HG03066 (cell line): ENCODE results near the gene ATP7B.

Experiments
- ATAC-seq: cut with Tn5 transposase; IDR thresholded peaks from one replicate; pipeline ENCODE4 v1.9.1; 2021; ENCODE audit warnings: low read depth; ENCODE audit not compliant: unreplicated experiment

Gene ATP7B

DNA sequence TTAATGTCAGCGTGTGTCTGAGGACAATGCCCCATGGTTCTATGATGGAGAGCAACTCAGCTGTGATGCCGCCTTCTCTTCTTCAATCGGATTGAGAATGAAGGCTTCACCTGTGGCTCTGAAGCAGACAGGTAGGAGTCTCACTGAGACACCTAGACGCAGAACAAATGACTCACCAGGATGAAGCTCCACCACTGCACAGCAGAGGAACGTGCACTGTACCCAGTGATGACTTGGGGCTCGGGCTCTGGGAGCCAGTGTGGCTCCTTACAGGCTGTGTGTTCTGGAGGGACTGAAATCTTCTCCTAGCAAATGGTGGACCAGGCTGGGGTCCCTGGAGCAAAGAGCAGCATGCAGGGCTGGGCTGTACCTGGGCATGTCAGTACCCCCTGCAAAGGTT is 105.5 kb downstream of the ATP7B start:
- ATAC-seq, result no peak

DNA sequence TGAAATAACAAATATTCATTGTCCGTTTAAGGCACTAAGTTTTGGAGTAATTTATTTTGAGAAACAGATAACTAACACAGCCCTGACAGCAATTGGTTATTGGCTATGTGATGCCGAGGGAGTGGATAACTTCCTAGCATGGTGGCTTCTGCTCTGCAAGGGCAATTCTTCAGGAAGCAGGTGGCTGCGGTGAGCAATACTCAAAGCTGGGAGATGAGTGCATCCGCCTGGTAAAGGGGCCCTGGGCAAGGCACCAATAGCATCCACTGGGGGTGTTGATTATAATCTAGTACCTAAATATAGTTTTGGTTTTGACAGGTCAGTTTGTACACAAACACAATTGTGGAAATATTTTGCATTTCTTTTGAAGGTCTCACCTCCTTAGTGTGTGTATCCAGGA is 108.5 kb downstream of the ATP7B start:
- no peak for ATAC-seq

DNA sequence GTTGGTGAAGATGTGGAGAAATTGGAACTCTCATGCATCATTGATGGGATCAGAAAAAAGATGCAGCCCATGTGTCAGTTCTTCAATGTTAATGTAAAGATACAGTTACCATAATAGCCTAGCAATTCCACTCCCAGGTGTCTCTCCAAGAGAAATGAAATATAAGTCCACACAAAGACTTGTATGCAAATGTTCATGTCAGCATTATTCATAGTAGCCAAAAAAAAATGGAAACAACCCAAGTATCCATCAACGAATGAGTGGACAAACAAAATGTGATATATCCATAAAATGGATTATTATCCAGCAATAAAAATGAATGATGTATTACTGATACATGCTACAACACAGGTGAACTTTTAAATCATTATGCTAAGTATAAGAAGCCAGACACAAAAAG is 110.8 kb downstream of the ATP7B start:
- no peak for ATAC-seq

DNA sequence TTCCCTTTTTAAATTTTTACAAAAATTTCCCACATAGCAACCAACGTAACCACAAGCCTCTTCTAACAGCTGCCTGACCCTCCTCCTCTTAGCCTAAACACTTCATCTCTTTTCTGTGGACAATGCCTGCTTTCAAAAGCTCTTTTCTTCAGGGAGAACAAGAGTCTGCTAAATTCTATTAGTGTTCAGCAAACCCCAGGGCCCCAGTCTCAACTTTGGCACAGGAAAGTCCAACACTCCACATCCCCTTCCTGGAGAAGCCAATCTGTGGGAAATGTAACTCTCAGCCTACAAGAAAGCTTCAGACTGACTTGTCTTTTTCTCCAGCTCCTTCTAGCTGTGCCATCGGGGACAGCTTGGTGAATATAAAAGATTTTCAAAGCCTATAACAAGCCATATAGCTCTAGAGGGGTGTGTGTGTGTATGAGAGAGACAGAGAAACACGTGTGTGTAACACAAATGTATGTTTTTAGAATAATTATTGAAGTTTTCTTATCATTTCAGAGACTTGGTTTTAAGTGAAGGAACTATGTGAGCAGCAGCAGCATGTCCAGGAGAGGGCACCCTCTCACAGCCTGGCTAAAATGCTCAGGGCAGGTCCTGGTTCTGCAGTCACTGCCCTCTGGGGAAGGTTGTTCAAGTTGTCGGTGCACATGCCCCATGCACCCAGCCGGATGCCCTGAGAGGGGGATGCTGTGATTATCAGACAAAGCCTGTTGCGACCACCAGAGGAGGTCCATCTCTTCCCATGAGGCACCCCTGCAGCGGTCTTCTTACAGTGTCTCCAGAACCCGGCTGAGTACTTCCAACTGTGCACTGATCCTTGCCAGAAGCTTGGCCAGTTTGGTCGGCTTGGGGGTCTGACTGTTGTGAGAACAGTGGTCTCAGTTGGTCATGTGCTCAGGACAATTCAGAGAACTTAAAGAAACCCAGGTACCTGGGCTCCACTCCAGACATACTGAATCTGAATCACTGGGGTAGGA is 115.1 kb downstream of the ATP7B start:
- no peak for ATAC-seq

DNA sequence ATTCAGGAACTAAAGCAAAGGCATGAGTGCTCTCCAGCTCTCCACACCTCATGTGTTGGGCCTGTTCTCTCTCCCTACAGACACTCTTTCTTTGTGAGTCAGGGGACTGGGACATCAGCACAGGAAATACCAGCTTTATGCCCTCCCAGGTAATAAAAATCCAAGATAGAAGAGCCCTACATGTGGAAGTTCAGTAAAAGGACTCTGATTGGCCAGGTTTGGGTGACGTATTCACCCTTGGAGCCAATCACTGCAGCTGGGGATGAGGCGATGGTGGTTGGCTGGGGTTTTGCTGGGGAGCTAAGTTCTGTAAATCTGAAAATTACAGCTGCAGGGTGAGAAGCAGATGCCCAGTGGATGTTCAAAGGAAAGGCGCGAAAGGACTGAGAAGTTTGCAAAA is 117.0 kb downstream of the ATP7B start:
- no peak for ATAC-seq

DNA sequence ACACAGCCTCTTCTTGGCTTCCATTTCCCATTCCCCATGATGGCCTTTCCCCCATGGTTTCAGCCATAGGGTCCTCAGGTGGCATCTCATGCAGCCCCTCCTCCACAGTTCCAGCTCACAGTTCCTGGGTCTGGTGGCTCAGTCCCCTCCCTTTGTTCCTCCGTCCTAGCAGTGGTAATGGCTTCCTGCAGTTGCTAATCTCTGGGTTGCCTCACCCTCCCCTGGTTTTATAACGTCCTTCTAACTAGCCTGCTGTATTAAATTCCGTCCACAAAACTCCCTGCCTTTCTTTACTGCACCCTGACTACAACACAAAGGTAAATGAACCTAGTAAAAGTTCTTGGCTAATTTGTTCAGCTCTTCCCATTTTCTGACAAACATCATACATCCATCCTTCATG is 118.6 kb downstream of the ATP7B start:
- no peak for ATAC-seq

DNA sequence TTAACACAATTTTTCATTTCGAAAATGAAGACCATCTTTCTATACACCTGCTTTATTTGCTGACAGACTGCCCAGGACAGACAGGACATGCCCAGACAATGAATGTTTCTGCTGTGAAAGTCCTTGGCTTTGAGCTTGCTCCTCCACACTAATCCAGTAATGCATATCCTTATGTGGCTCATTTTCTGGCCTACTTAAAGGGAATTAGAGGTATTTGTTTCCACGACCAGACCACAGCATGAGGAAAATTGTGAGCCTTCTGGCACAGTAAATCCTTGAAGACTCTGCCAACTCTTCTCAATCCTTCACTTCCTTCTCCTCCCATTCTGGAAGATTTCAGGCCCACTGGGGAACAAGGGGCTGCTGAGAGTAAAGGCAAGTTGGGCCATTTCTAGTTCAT is 123.8 kb downstream of the ATP7B start:
- no peak for ATAC-seq

DNA sequence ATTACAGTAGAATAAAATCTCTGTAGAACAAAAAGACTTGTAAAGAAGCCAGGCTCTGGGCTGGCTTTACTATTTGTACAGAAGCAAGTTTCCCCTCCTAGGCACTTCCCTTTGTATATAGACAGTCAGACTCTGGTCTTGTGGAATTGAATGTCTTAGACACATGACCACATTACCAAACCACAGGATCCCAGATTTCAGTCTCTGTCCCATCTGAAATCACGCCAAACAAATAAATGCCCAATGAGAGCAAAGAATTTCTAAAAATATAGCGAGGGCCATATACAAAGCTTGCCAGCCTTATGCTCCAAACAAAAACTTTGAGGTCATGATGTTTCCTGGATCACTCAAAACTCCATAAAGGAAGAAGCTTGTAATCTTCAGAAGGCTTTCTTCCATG is 125.6 kb downstream of the ATP7B start:
- no peak for ATAC-seq

DNA sequence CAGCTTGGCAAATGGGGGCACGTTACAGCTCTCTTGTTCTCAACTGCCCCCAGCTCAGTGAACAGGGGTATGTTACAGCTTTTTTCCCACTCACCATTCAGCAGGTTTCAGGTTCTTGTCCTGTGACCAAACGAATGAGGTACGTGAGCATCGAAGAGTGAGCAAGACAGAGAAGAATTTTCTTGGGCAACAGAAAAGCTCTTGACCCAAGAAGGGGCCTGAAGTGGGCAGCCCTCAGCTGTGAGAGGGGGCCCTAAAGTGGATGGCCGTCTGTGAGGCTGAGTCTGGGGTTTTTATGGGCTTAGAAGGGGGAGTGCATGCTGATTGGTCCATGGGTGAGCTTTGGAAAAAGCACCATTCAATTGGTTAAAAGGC is 128.0 kb downstream of the ATP7B start:
- no peak for ATAC-seq
